Measurements from ENCODE around the gene GGPS1. TPM values are rescaled to one million over a fixed set of nuclear protein-coding genes. Genes with fewer than 3 reads are reported as not detected.

Gene GGPS1
- 79.5 and 87.1 TPM in 2 replicates for polyA plus RNA-seq

GRCh38 chr1:235328271-235329138, at the start of gene GGPS1:
Gene GGPS1 (plus strand): TSS chr1:235328570. CDS start chr1:235335265, 6,695 bp downstream.

GRCh38 chr1:235327559-235328270, 655 bp upstream of the GGPS1 start, which contains the start of gene ARID4B:
Gene ARID4B (minus strand): TSS chr1:235328179. CDS start chr1:235326919, 1,260 bp downstream.

GRCh38 chr1:235367000-235367908, 38.9 kb downstream of the GGPS1 start, which contains the start of gene TBCE:
Gene TBCE (plus strand): TSS chr1:235367427. CDS start chr1:235380050, 12,623 bp downstream.

Other genes with a start within 250 kb of the GGPS1 start
- gene TOMM20, start 199.7 kb upstream of the GGPS1 start, polyA plus RNA-seq: 147 and 167 TPM in 2 replicates
- gene RBM34, start 167.3 kb upstream of the GGPS1 start, polyA plus RNA-seq: 163 and 171 TPM in 2 replicates
- 26.5 and 28.8 TPM in 2 replicates for gene ARID4B, start 391 bp upstream of the GGPS1 start, polyA plus RNA-seq
- 52.3 and 73.4 TPM in 2 replicates for gene TBCE, start 38.9 kb downstream of the GGPS1 start, polyA plus RNA-seq
- 40.6 and 42.1 TPM in 2 replicates for gene B3GALNT2, start 175.9 kb downstream of the GGPS1 start, polyA plus RNA-seq